Activated CD8-positive, alpha-beta memory T cell treated with anti-CD3 and anti-CD28 coated beads, Interleukin-2, amount 10 ng/mL, durations not matched to agents 7 days and 5 days (primary cell): ENCODE data around the gene HMX3. TPM values are rescaled to one million over a fixed set of nuclear protein-coding genes. Genes with fewer than 3 reads are reported as not detected.
A peak's percentile ranks its signal among the peaks of the same experiment; 100 is the strongest.

Experiments used
- ATAC-seq: fragments of 150-1000 bp; cut with Tn5 transposase; one replicate; pipeline ENCODE4 v1.10.0; 2021; ENCODE audit warnings: moderate library complexity
- CTCF ChIA-PET: fragments of 350-600 bp; sonication (Branson Sonifier 250); formaldehyde crosslinking; loops from one replicate; lab custom pipeline; 2021; ENCODE audit warnings: antibody characterized with exemption; lab: Charles Lee
- DNase-seq: peaks from one replicate; pipeline ENCODE4 v3.0.0-alpha.2; 2020
- H3K27ac Mint-ChIP-seq: one replicate; pipeline ENCODE4 v1.8.0; 2021; ENCODE audit warnings: mild to moderate bottlenecking, mixed read lengths
- H3K27me3 Mint-ChIP-seq: one replicate; pipeline ENCODE4 v1.8.0; 2021; ENCODE audit warnings: mixed read lengths
- H3K36me3 Mint-ChIP-seq: one replicate; pipeline ENCODE4 v1.8.0; 2021; ENCODE audit warnings: mild to moderate bottlenecking, mixed read lengths
- H3K4me1 Mint-ChIP-seq: one replicate; pipeline ENCODE4 v1.8.0; 2021; ENCODE audit warnings: mixed read lengths
- H3K4me3 Mint-ChIP-seq: one replicate; pipeline ENCODE4 v1.8.0; 2021; ENCODE audit warnings: mild to moderate bottlenecking, moderate library complexity, mixed read lengths
- H3K9me3 Mint-ChIP-seq: one replicate; pipeline ENCODE4 v1.8.0; 2022; ENCODE audit warnings: low read depth, mixed read lengths
- total RNA-seq, 2 experiments: library from RNA; stranded (reverse); gene quantifications; one replicate each; pipeline ENCODE4 v1.2.3, GENCODE V29; 2021

Gene HMX3
- total RNA-seq, 2 experiments from 2014 or later, result not detected

GRCh38 chr10:123146894-123147634 lies 11.3 kb downstream of the HMX3 start:
- no peaks in the 10 kb centered on the region for H3K9me3 Mint-ChIP-seq
- DNase-seq (no peak), ATAC-seq (no peak)
- CTCF ChIA-PET, result interaction anchor here (1.2 to 3.7 kb wide), 2 partner anchors 13 to 14 kb away, joined by 5 to 20 read pairs; no protein-coding TSS in a partner anchor
- H3K27ac Mint-ChIP-seq, result peak overlapping the region; percentile 67
- H3K4me1 Mint-ChIP-seq, result peaks cover 44% of the 10 kb centered on the region
- peaks cover 5% of the 10 kb centered on the region for H3K36me3 Mint-ChIP-seq
- H3K27me3 Mint-ChIP-seq, result peaks cover 79% of the 10 kb centered on the region
- H3K4me3 Mint-ChIP-seq, result no peak overlapping the region

GRCh38 chr10:123147635-123148413 lies 12.1 kb downstream of the HMX3 start, which contains the start of gene HMX2:
Gene HMX2 (plus strand): TSS chr10:123148136. CDS start chr10:123148379, 243 bp downstream.
- Mint-ChIP-seq H3K4me3 (peak within 1 kb of the TSS; percentile 40), H3K4me1 (peaks cover 45% of the 10 kb centered on the region), H3K9me3 (no peaks in the 10 kb centered on the region), H3K36me3 (peaks cover 5% of the 10 kb centered on the region), H3K27me3 (peaks cover 74% of the 10 kb centered on the region), H3K27ac (peak within 1 kb of the TSS; percentile 67)
- ATAC-seq (peak; percentile 15), DNase-seq (no peak)
- CTCF ChIA-PET, result interaction anchor here (1.2 kb wide), 1 partner anchor 14 kb away, joined by 5 read pairs; no protein-coding TSS in a partner anchor

GRCh38 chr10:123148414-123149161 lies 12.8 kb downstream of the HMX3 start:
- no peaks in the 10 kb centered on the region for H3K9me3 Mint-ChIP-seq
- CTCF ChIA-PET, result interaction anchor here (1.2 to 3.9 kb wide), 5 partner anchors 10 to 106 kb away, joined by 3 to 26 read pairs (median 5); no protein-coding TSS in a partner anchor
- DNase-seq (no peak), ATAC-seq (no peak)
- H3K36me3 Mint-ChIP-seq, result peaks cover 4% of the 10 kb centered on the region
- peaks cover 66% of the 10 kb centered on the region for H3K27me3 Mint-ChIP-seq
- peak overlapping the region; percentile 54 for H3K27ac Mint-ChIP-seq
- H3K4me1 Mint-ChIP-seq, result peaks cover 51% of the 10 kb centered on the region
- peak overlapping the region; percentile 40 for H3K4me3 Mint-ChIP-seq

GRCh38 chr10:123149162-123149567 lies 13.4 kb downstream of the HMX3 start:
- CTCF ChIA-PET, result interaction anchor here (1.2 to 3.9 kb wide), 4 partner anchors 10 to 106 kb away, joined by 3 to 26 read pairs (median 14); no protein-coding TSS in a partner anchor
- Mint-ChIP-seq H3K36me3 (peaks cover 6% of the 10 kb centered on the region), H3K4me1 (peaks cover 54% of the 10 kb centered on the region), H3K27me3 (peaks cover 60% of the 10 kb centered on the region), H3K4me3 (peak overlapping the region; percentile 40), H3K9me3 (no peaks in the 10 kb centered on the region), H3K27ac (peak overlapping the region; percentile 54)
- no peak for DNase-seq
- ATAC-seq, result no peak

GRCh38 chr10:123149568-123150270 lies 13.9 kb downstream of the HMX3 start:
- Mint-ChIP-seq H3K4me3 (peak overlapping the region; percentile 62), H3K36me3 (peaks cover 8% of the 10 kb centered on the region), H3K27me3 (peaks cover 55% of the 10 kb centered on the region), H3K4me1 (peaks cover 53% of the 10 kb centered on the region), H3K9me3 (no peaks in the 10 kb centered on the region), H3K27ac (peak overlapping the region; percentile 28)
- DNase-seq (no peak), ATAC-seq (no peak)
- CTCF ChIA-PET, result interaction anchor here (1.2 to 3.9 kb wide), 4 partner anchors 11 to 107 kb away, joined by 3 to 26 read pairs (median 14); no protein-coding TSS in a partner anchor

GRCh38 chr10:123150271-123150985 lies 14.7 kb downstream of the HMX3 start:
- ATAC-seq (no peak), DNase-seq (no peak)
- peaks cover 15% of the 10 kb centered on the region for H3K36me3 Mint-ChIP-seq
- H3K4me1 Mint-ChIP-seq, result peaks cover 48% of the 10 kb centered on the region
- H3K9me3 Mint-ChIP-seq, result no peaks in the 10 kb centered on the region
- CTCF ChIA-PET, result interaction anchor here (1.0 to 3.9 kb wide), 3 partner anchors 11 to 62 kb away, joined by 3 to 26 read pairs (median 25); no protein-coding TSS in a partner anchor
- peaks cover 48% of the 10 kb centered on the region for H3K27me3 Mint-ChIP-seq
- H3K4me3 Mint-ChIP-seq, result peak overlapping the region; percentile 62
- no peak overlapping the region for H3K27ac Mint-ChIP-seq

GRCh38 chr10:123150986-123151736 lies 15.4 kb downstream of the HMX3 start:
- ATAC-seq (no peak), DNase-seq (no peak)
- Mint-ChIP-seq H3K36me3 (peaks cover 21% of the 10 kb centered on the region), H3K9me3 (no peaks in the 10 kb centered on the region), H3K27ac (no peak overlapping the region), H3K27me3 (peaks cover 41% of the 10 kb centered on the region), H3K4me3 (peak overlapping the region; percentile 48), H3K4me1 (peaks cover 48% of the 10 kb centered on the region)
- CTCF ChIA-PET, result interaction anchor here (1.0 to 3.9 kb wide), 3 partner anchors 12 to 61 kb away, joined by 3 to 26 read pairs (median 25); no protein-coding TSS in a partner anchor

- no peaks in the 10 kb centered on the region for H3K9me3 Mint-ChIP-seq
- peaks cover 26% of the 10 kb centered on the region for H3K36me3 Mint-ChIP-seq
- H3K27ac Mint-ChIP-seq, result no peak overlapping the region
- peaks cover 51% of the 10 kb centered on the region for H3K4me1 Mint-ChIP-seq
- H3K27me3 Mint-ChIP-seq, result peaks cover 37% of the 10 kb centered on the region
- no peak for DNase-seq
- H3K4me3 Mint-ChIP-seq, result peak overlapping the region; percentile 35
- CTCF ChIA-PET, result interaction anchor here (3.7 to 3.9 kb wide), 2 partner anchors 13 to 19 kb away, joined by 25 to 26 read pairs; no protein-coding TSS in a partner anchor
- ATAC-seq, result no peak
Observed at GRCh38 chr10:123151737-123152135, 16.0 kb downstream of the HMX3 start.

- Mint-ChIP-seq H3K36me3 (peaks cover 44% of the 10 kb centered on the region), H3K27ac (peak overlapping the region; percentile 100), H3K9me3 (no peaks in the 10 kb centered on the region), H3K27me3 (peaks cover 28% of the 10 kb centered on the region), H3K4me1 (peaks cover 66% of the 10 kb centered on the region), H3K4me3 (peak overlapping the region; percentile 98)
- no peak for DNase-seq
- no peak for ATAC-seq
- CTCF ChIA-PET, result interaction anchor here (0.6 to 1.5 kb wide), 6 partner anchors 9 to 173 kb away, joined by 3 to 5 read pairs (median 3); partner anchors contain the start of gene PSTK
Observed at GRCh38 chr10:123153486-123154091, 17.8 kb downstream of the HMX3 start.

GRCh38 chr10:123154092-123154710 lies 18.4 kb downstream of the HMX3 start, which contains the start of gene BUB3:
Gene BUB3 (plus strand): TSS chr10:123154402. CDS start chr10:123154918, 516 bp downstream.
- H3K27ac Mint-ChIP-seq, result peak within 1 kb of the TSS; percentile 100

More at GRCh38 chr10:123154092-123154710, 18.4 kb downstream of the HMX3 start, which contains the start of gene BUB3:
- CTCF ChIA-PET, result interaction anchor here (0.6 to 1.5 kb wide), 5 partner anchors 10 to 174 kb away, joined by 3 to 5 read pairs (median 3); partner anchors contain the start of gene PSTK
- Mint-ChIP-seq H3K9me3 (no peaks in the 10 kb centered on the region), H3K4me3 (peak within 1 kb of the TSS; percentile 98), H3K27me3 (peaks cover 22% of the 10 kb centered on the region), H3K36me3 (peaks cover 46% of the 10 kb centered on the region), H3K4me1 (peaks cover 65% of the 10 kb centered on the region)
- ATAC-seq, result peak; percentile 94
- peak; percentile 98 for DNase-seq
